Uterus (tissue), 2 donors: ENCODE results near the gene GJB6.

Source experiments
- CTCF ChIP-seq, 4 experiments: fragments of 200-600 bp in 2 of 4; fragments of 450-650 bp in 2 of 4; sonication (generic) in 2 of 4; IDR thresholded peaks; one replicate each; pipeline ENCODE4 v1.5.1; 2016 to 2019; ENCODE audit warnings: antibody characterized with exemption in 4 of 4, mild to moderate bottlenecking in 2 of 4, moderate library complexity in 1 of 4
- POLR2A ChIP-seq, 2 donors: fragments of 450-650 bp; IDR thresholded peaks; one replicate each; pipeline ENCODE4 v1.6.1; 2016; ENCODE audit warnings: antibody characterized with exemption in 2 of 2, mild to moderate bottlenecking in 1 of 2, moderate library complexity in 1 of 2

GRCh38 chr13:20193907-20194631 is 38.0 kb downstream of the GJB6 start:
- TF ChIP-seq CTCF (IDR thresholded peaks at IDR 0.05) (no peak), POLR2A (IDR thresholded peaks at IDR 0.05) (no peak)
